ENCODE data around the gene ESR1. TPM values are rescaled to one million over a fixed set of nuclear protein-coding genes. Genes with fewer than 3 reads are reported as not detected.

ESR1 gene
- polyA plus RNA-seq, 1 of the 3 experiments (the other 2 are of a cell fraction) = under 0.01 TPM

DNA sequence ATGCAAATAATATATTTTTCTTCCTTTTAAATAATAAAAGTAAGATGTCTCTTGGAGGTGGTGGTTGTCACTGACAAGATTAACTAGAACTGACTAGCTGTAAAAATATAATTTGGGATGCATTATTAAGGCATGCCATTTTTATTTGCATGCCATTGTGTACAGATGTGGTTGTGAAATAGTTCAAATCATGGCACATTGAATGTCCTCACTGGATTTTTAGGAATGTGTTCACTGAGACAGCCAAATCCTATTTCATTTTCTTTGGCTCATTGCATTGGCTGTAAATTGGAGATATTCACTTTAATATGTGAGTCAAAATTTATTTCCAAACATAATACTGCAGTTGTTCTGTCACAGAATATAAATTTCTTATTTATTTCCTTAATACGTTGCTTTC lies 62.3 kb downstream of the ESR1 start:
- Histone ChIP-seq H3K9me3 (no peaks in the 10 kb centered on the region), H2AFZ (ENCODE audit: low read depth) (no peak overlapping the region), H3K27me3 (ENCODE audit: insufficient read depth) (no peaks in the 10 kb centered on the region), H3K27ac (ENCODE audit: low read depth in 2 of 2, low read length in 1 of 2) (no peak overlapping the region), H3K9me2 (no peaks in the 10 kb centered on the region), H3K9ac (no peak overlapping the region), H3K4me3 (ENCODE audit: low read depth in 2 of 2, low read length in 1 of 2) (no peak overlapping the region), H3K4me2 (no peak overlapping the region), H3K4me1 (ENCODE audit: control insufficient read depth in 1 of 2, insufficient read depth in 2 of 2, low read depth in 1 of 2, low read length in 1 of 2) (no peaks in the 10 kb centered on the region), H3F3A (replicated peaks; ENCODE audit: insufficient read depth) (no peaks in the 10 kb centered on the region), H3K36me3 (replicated peaks in 1 of 2; ENCODE audit: control insufficient read depth in 1 of 2, insufficient read depth in 2 of 2, low read length in 1 of 2) (no peaks in the 10 kb centered on the region), H3K79me2 (ENCODE audit: insufficient read depth) (no peaks in the 10 kb centered on the region), H4K20me1 (ENCODE audit: insufficient read depth) (no peaks in the 10 kb centered on the region)
- ChIA-PET CTCF (no interaction called here), POLR2A (no interaction called here)
- no peak for DNase-seq
- WGBS (ENCODE audit: low lambda C conversion rate) = 0% methylated on average over 1 of the region's 1 CpG
- TF ChIP-seq PBX3 (IDR thresholded peaks at IDR 0.05) (no peak), YY1 (IDR thresholded peaks at IDR 0.05; ENCODE audit: low read depth) (no peak), GABPA (IDR thresholded peaks at IDR 0.05; ENCODE audit: low read depth) (no peak), EZH2phosphoT487 (IDR thresholded peaks at IDR 0.05; ENCODE audit: borderline replicate concordance, low read depth) (no peak), MEF2A (IDR thresholded peaks at IDR 0.05; ENCODE audit: borderline replicate concordance, low read depth) (no peak), RAD21 (IDR thresholded peaks at IDR 0.05; ENCODE audit: low read length) (no peak), TAF1 (IDR thresholded peaks at IDR 0.05; ENCODE audit: borderline replicate concordance, low read depth, low read length) (no peak), EP300 (IDR thresholded peaks at IDR 0.05; ENCODE audit: borderline replicate concordance in 1 of 2, low read depth in 1 of 2, low read length in 1 of 2) (no peak), FOXM1 (IDR thresholded peaks at IDR 0.05; ENCODE audit: low read depth) (no peak)

DNA sequence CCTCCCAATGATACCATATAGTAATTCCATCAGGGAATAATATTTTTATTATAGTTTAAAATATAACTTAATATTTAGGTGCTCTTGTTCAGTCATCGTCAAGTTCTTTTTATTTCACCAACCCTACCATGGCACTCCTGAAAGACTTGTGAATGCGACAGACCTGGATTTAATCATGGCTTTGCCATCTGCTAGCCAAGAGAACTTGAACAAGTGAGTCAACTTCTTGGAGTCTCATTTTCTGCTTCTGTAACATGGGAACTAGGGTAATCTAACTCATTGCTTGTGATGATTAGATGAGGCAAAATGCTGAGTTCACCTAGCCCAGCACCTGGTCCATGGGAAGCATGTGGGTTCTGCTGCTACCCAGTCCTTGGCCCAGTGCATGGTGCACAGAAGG lies 62.9 kb downstream of the ESR1 start:
- Histone ChIP-seq H3F3A (replicated peaks; ENCODE audit: insufficient read depth) (no peaks in the 10 kb centered on the region), H3K27ac (ENCODE audit: low read depth in 2 of 2, low read length in 1 of 2) (no peak overlapping the region), H3K27me3 (ENCODE audit: insufficient read depth) (no peaks in the 10 kb centered on the region), H4K20me1 (ENCODE audit: insufficient read depth) (no peaks in the 10 kb centered on the region), H3K9me2 (no peaks in the 10 kb centered on the region), H3K9me3 (no peaks in the 10 kb centered on the region), H3K4me1 (ENCODE audit: control insufficient read depth in 1 of 2, insufficient read depth in 2 of 2, low read depth in 1 of 2, low read length in 1 of 2) (no peaks in the 10 kb centered on the region), H3K36me3 (replicated peaks in 1 of 2; ENCODE audit: control insufficient read depth in 1 of 2, insufficient read depth in 2 of 2, low read length in 1 of 2) (no peaks in the 10 kb centered on the region), H3K4me3 (ENCODE audit: low read depth in 2 of 2, low read length in 1 of 2) (no peak overlapping the region), H3K79me2 (ENCODE audit: insufficient read depth) (no peaks in the 10 kb centered on the region), H3K9ac (no peak overlapping the region), H2AFZ (ENCODE audit: low read depth) (no peak overlapping the region), H3K4me2 (no peak overlapping the region)
- WGBS (ENCODE audit: low lambda C conversion rate) = 27% methylated on average over 2 of the region's 2 CpGs
- CTCF ChIA-PET = no interaction called here
- POLR2A ChIA-PET = interaction anchor here (0.6 kb wide), 1 partner anchor 36 kb away, joined by 3 read pairs; no protein-coding TSS in a partner anchor
- TF ChIP-seq REST (IDR thresholded peaks at IDR 0.05; ENCODE audit: low read depth, low read length) (no peak), JUND (IDR thresholded peaks at IDR 0.05) (no peak), PBX3 (IDR thresholded peaks at IDR 0.05) (no peak), RXRA (IDR thresholded peaks at IDR 0.05; ENCODE audit: borderline replicate concordance, low read depth) (no peak), FOXJ3 (CRISPR knock-in tag; IDR thresholded peaks at IDR 0.05) (no peak), MXI1 (IDR thresholded peaks at IDR 0.05; ENCODE audit: low read depth, low read length) (no peak)
- no peak for DNase-seq

Data from SK-N-SH (cell line).